HuH-7 (cell line): Measurements from ENCODE around the gene RBM12.

Experiments used
- DNase-seq: peaks from one replicate; pipeline ENCODE4 v3.0.0; 2011; ENCODE audit warnings: low spot score

Gene RBM12

GRCh38 chr20:35600176-35600992, 64.3 kb downstream of the RBM12 start:
- DNase-seq = no peak

DNA sequence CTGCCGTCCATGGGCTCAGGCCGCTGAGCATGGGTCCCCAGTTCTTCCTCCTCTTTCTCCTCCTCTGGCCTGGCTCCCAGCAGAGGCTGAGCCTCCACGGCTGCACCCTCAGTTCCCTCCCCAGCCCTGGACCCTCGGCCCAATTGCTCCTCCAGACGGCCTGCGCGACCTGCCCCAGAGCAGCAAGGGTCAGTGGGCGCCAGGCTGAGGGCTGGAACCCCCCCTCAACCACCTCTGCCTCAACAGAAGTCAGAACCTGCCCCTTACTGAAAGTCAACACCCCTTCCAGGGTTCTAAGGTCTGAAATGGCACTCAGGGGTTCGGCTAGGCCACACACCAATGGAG, 65.0 kb downstream of the RBM12 start:
- no peak for DNase-seq
